ENCODE results near the gene HSD3B2. TPM values are rescaled to one million over a fixed set of nuclear protein-coding genes. Genes with fewer than 3 reads are reported as not detected.
"Not testable (repeated sequence)": the region's sequence is repeated elsewhere in the genome, so short reads cannot be mapped to it uniquely, and the experiment has no call there.

The HSD3B2 gene
- 0.32 TPM for total RNA-seq

- ATAC-seq, result no peak
These were observed at the start of gene HSD3B2 for GRCh38 chr1:119414950-119415349. HSD3B2 (plus strand) TSS chr1:119415150; CDS start chr1:119415420, 270 bp downstream.

- ATAC-seq, result no peak
These were observed 48.5 kb upstream of the HSD3B2 start for GRCh38 chr1:119366424-119366823.

GRCh38 chr1:119367432-119368124 lies 47.4 kb upstream of the HSD3B2 start:
- ATAC-seq, result peak; percentile 53

- ATAC-seq, result no peak
These were observed 46.4 kb upstream of the HSD3B2 start, which contains the start of gene HAO2 for GRCh38 chr1:119368554-119368953. HAO2 (plus strand) TSS chr1:119368785; CDS start chr1:119381086, 12,301 bp downstream.

- no peak for ATAC-seq
These were observed 44.2 kb upstream of the HSD3B2 start for GRCh38 chr1:119370748-119371147.

GRCh38 chr1:119371815-119372214 lies 43.1 kb upstream of the HSD3B2 start:
- ATAC-seq, result no peak

- ATAC-seq, result peak; percentile 42
These were observed 42.4 kb upstream of the HSD3B2 start for GRCh38 chr1:119372503-119373086.

GRCh38 chr1:119373465-119373864 lies 41.5 kb upstream of the HSD3B2 start:
- peak; percentile 84 for ATAC-seq

- no peak for ATAC-seq
These were observed 40.6 kb upstream of the HSD3B2 start for GRCh38 chr1:119374208-119374874.

- ATAC-seq, result no peak
These were observed 39.6 kb upstream of the HSD3B2 start for GRCh38 chr1:119375366-119375765.

- no peak for ATAC-seq
These were observed 38.4 kb upstream of the HSD3B2 start for GRCh38 chr1:119376594-119376993.

GRCh38 chr1:119377594-119377993 lies 37.4 kb upstream of the HSD3B2 start:
- not testable (repeated sequence) for ATAC-seq

- ATAC-seq, result no peak
These were observed 35.8 kb upstream of the HSD3B2 start for GRCh38 chr1:119379117-119379516.

GRCh38 chr1:119380304-119380703 lies 34.6 kb upstream of the HSD3B2 start:
- ATAC-seq, result no peak

GRCh38 chr1:119380983-119381662 lies 33.8 kb upstream of the HSD3B2 start:
- peak; percentile 35 for ATAC-seq

GRCh38 chr1:119384591-119384990 lies 30.4 kb upstream of the HSD3B2 start:
- ATAC-seq, result no peak

GRCh38 chr1:119385650-119386049 lies 29.3 kb upstream of the HSD3B2 start:
- no peak for ATAC-seq

- no peak for ATAC-seq
These were observed 27.1 kb upstream of the HSD3B2 start for GRCh38 chr1:119387858-119388257.

- ATAC-seq, result no peak
These were observed 26.5 kb upstream of the HSD3B2 start for GRCh38 chr1:119388450-119388849.

- ATAC-seq, result no peak
These were observed 24.4 kb upstream of the HSD3B2 start for GRCh38 chr1:119390526-119390925.

- no peak for ATAC-seq
These were observed 23.2 kb upstream of the HSD3B2 start for GRCh38 chr1:119391749-119392148.

- ATAC-seq, result no peak
These were observed 20.9 kb upstream of the HSD3B2 start for GRCh38 chr1:119394085-119394484.

GRCh38 chr1:119396982-119397381 lies 18.0 kb upstream of the HSD3B2 start:
- ATAC-seq, result no peak
